HepG2 (cell line): Measurements from ENCODE around the gene ZNF540. TPM values are rescaled to one million over a fixed set of nuclear protein-coding genes. Genes with fewer than 3 reads are reported as not detected.
A peak's percentile ranks its signal among the peaks of the same experiment; 100 is the strongest.

Experiments used
- ARID4A ChIP-seq: sonication (generic); formaldehyde crosslinking; IDR thresholded peaks from 2 replicates; pipeline ENCODE4 v1.5.0; 2020; ENCODE audit warnings: mild to moderate bottlenecking, missing genetic modification reagents, borderline replicate concordance
- FIP1L1 ChIP-seq: fragments of 200-400 bp; formaldehyde crosslinking; IDR thresholded peaks from 2 replicates; pipeline ENCODE4 v1.6.1; 2018; ENCODE audit warnings: low read depth, mild to moderate bottlenecking, low read length, moderate library complexity, borderline replicate concordance; ENCODE audit not compliant: insufficient read depth
- MEF2D ChIP-seq: sonication (generic); formaldehyde crosslinking; IDR thresholded peaks from 2 replicates; pipeline ENCODE4 v1.5.1; 2020; ENCODE audit warnings: mild to moderate bottlenecking, missing genetic modification reagents
- MIER2 ChIP-seq: IDR thresholded peaks from 2 replicates; pipeline ENCODE4 v1.6.1; 2016; ENCODE audit warnings: missing biosample characterization, missing genetic modification reagents
- MIER3 ChIP-seq: IDR thresholded peaks from 2 replicates; pipeline ENCODE4 v1.6.1; 2016; ENCODE audit warnings: missing compliant biosample characterization, borderline replicate concordance
- RXRB ChIP-seq: IDR thresholded peaks from 2 replicates; pipeline ENCODE4 v1.6.1; 2016; ENCODE audit warnings: borderline replicate concordance, missing genetic modification reagents, missing compliant biosample characterization
- TBP ChIP-seq: sonication (generic); formaldehyde crosslinking; IDR thresholded peaks from 2 replicates; pipeline ENCODE4 v1.5.0; 2020; ENCODE audit warnings: missing genetic modification reagents
- ZNF224 ChIP-seq: sonication (generic); formaldehyde crosslinking; IDR thresholded peaks from 2 replicates; pipeline ENCODE4 v1.5.0; 2020; ENCODE audit warnings: mild to moderate bottlenecking, missing genetic modification reagents
- ZNF343 ChIP-seq: sonication (generic); formaldehyde crosslinking; IDR thresholded peaks from 2 replicates; pipeline ENCODE4 v1.4.0; 2020; ENCODE audit warnings: mild to moderate bottlenecking, missing genetic modification reagents
- ZNF687 ChIP-seq: sonication (generic); formaldehyde crosslinking; IDR thresholded peaks from 2 replicates; pipeline ENCODE4 v1.5.1; 2020; ENCODE audit warnings: mild to moderate bottlenecking, missing genetic modification reagents, moderate library complexity
- polyA plus RNA-seq, 8 experiments: library from polyadenylated mRNA; depleted of rRNA in 3 of 8; stranded (reverse) in 7 of 8; unstranded in 1 of 8; fragments of >200 nt; fragmentation: Illumina TruSeq in 4 of 8; extraction: Trizol in 4 of 8; gene quantifications; 2 replicates each; pipeline versions ENCODE4 v1.2.1 to v1.2.3, GENCODE V29; 2011 to 2016; ENCODE audit warnings: low read depth in 4 of 8, missing spikeins in 1 of 8, mixed read lengths in 1 of 8; ENCODE audit not compliant: insufficient read depth in 1 of 8
- total RNA-seq, 5 experiments: library from RNA; depleted of rRNA; stranded (reverse); fragments of >200 nt; fragmentation: Illumina TruSeq; extraction: Trizol; gene quantifications; 2 replicates each; pipeline ENCODE4 v1.2.3, GENCODE V29; 2016; ENCODE audit warnings: low read depth in 1 of 5
- TF ChIP-seq, protein P1 (sequence below): sonication (generic); formaldehyde crosslinking; IDR thresholded peaks from 2 replicates; pipeline ENCODE4 v1.4.0; 2020; ENCODE audit warnings: missing genetic modification reagents
- TF ChIP-seq, protein P2 (sequence below): sonication (generic); formaldehyde crosslinking; IDR thresholded peaks from 2 replicates; pipeline ENCODE4 v1.8.0; 2022; ENCODE audit warnings: mild to moderate bottlenecking, missing genetic modification reagents; ENCODE audit not compliant: insufficient replicate concordance

Gene ZNF540
- total and polyA plus RNA-seq, 2 of the 13 experiments (the other 11 are each of a cell fraction or from before 2014, with no cell fraction given): 0.21 to 0.40 TPM

GRCh38 chr19:37655301-37655688 lies 60.6 kb downstream of the ZNF540 start, which contains the start of gene ZFP30 (continued):
- TF ChIP-seq, protein P1, sequence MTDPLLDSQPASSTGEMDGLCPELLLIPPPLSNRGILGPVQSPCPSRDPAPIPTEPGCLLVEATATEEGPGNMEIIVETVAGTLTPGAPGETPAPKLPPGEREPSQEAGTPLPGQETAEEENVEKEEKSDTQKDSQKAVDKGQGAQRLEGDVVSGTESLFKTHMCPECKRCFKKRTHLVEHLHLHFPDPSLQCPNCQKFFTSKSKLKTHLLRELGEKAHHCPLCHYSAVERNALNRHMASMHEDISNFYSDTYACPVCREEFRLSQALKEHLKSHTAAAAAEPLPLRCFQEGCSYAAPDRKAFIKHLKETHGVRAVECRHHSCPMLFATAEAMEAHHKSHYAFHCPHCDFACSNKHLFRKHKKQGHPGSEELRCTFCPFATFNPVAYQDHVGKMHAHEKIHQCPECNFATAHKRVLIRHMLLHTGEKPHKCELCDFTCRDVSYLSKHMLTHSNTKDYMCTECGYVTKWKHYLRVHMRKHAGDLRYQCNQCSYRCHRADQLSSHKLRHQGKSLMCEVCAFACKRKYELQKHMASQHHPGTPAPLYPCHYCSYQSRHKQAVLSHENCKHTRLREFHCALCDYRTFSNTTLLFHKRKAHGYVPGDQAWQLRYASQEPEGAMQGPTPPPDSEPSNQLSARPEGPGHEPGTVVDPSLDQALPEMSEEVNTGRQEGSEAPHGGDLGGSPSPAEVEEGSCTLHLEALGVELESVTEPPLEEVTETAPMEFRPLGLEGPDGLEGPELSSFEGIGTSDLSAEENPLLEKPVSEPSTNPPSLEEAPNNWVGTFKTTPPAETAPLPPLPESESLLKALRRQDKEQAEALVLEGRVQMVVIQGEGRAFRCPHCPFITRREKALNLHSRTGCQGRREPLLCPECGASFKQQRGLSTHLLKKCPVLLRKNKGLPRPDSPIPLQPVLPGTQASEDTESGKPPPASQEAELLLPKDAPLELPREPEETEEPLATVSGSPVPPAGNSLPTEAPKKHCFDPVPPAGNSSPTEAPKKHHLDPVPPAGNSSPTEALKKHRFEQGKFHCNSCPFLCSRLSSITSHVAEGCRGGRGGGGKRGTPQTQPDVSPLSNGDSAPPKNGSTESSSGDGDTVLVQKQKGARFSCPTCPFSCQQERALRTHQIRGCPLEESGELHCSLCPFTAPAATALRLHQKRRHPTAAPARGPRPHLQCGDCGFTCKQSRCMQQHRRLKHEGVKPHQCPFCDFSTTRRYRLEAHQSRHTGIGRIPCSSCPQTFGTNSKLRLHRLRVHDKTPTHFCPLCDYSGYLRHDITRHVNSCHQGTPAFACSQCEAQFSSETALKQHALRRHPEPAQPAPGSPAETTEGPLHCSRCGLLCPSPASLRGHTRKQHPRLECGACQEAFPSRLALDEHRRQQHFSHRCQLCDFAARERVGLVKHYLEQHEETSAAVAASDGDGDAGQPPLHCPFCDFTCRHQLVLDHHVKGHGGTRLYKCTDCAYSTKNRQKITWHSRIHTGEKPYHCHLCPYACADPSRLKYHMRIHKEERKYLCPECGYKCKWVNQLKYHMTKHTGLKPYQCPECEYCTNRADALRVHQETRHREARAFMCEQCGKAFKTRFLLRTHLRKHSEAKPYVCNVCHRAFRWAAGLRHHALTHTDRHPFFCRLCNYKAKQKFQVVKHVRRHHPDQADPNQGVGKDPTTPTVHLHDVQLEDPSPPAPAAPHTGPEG (CRISPR knock-in tag): no peak
- TF ChIP-seq ARID4A (CRISPR knock-in tag) (peak; percentile 80; the same call in 1 of the 2 replicates), MIER3 (CRISPR knock-in tag) (no peak), TBP (no peak), MIER2 (CRISPR knock-in tag) (no peak), ZNF224 (CRISPR knock-in tag) (no peak), RXRB (CRISPR knock-in tag) (no peak; the same call in 1 of the 2 replicates), MEF2D (CRISPR knock-in tag) (no peak), ZNF343 (CRISPR knock-in tag) (no peak), FIP1L1 (no peak), ZNF687 (CRISPR knock-in tag) (no peak)
- TF ChIP-seq, protein P2, sequence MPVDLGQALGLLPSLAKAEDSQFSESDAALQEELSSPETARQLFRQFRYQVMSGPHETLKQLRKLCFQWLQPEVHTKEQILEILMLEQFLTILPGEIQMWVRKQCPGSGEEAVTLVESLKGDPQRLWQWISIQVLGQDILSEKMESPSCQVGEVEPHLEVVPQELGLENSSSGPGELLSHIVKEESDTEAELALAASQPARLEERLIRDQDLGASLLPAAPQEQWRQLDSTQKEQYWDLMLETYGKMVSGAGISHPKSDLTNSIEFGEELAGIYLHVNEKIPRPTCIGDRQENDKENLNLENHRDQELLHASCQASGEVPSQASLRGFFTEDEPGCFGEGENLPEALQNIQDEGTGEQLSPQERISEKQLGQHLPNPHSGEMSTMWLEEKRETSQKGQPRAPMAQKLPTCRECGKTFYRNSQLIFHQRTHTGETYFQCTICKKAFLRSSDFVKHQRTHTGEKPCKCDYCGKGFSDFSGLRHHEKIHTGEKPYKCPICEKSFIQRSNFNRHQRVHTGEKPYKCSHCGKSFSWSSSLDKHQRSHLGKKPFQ (CRISPR knock-in tag): no peak
